Epithelial cell of alveolus of lung (primary cell): ENCODE measurements around the gene APOBR. TPM values are rescaled to one million over a fixed set of nuclear protein-coding genes. Genes with fewer than 3 reads are reported as not detected.

Source experiments
- total RNA-seq: library from RNA; depleted of rRNA; stranded (reverse); fragments of >200 nt; gene quantifications from 2 replicates; pipeline ENCODE4 v1.2.1, GENCODE V29; 2015

The APOBR gene
- not detected in 2 replicates for total RNA-seq

DNA sequence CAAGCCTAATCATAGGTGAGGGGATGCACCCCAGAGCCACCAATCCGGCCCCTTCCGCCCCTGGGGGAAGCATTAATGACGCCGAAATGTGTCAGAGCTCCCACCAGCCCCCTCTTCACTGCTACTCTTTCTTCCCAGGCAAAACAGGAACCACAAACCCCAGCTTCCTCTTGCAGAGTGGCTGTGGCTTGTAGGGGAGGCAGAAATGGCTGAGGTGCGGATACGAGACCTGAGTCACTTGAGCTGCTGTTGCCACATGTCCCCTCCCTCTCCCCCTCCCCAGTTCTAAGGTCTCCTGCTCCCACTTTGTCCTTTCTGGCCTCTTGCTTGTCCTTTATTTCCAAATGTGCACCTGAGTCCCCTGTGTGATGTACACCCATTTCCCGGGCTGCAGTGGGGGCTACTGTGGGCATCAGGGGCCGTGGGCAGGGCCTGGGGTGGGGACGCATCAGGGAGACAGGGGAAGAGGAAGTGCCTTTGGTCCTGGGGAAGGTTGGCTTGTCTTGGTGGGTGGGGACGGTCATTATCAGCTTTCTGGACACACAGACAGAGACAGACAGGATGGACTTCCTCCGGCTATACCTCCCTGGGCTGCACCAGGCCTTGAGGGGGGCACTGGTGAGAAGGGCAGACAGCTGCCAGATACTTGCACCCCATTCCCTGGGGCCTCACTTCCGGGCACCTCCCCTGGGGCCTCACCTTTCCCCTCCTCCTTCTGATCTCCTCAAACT, at the start of gene APOBR:
APOBR (plus strand) TSS at position 523 of the 731 bp plus-strand sequence; CDS start at position 562, 39 bp downstream.

DNA sequence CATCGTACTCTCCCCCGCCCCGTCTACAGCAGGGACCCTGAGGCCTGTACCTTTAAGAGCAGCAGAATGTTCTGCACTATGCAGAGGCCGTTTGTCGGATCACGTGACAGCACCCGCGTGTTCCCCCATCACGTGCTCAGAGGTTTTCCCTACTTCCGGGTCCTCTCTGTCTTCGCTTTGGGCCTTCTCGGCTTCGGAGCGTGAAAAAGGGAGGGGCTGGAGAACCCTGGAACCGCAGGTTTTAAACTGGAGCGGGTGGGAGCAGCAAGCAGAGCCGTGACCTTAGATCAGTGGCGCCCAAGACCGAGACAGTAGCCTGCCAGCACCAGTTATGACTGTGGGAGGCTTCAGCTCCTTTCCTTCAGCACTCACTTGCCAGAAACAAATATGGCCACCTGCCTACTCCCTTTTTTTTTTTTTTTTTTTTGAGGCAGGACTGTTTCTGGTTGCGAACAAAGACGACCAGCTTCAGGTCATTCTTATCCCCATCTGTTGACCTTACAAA, 2.4 kb upstream of the APOBR start, which contains the start of gene CLN3:
CLN3 (minus strand) TSS at position 105 of the 505 bp plus-strand sequence. CDS start 315 bp downstream, outside the sequence.

DNA sequence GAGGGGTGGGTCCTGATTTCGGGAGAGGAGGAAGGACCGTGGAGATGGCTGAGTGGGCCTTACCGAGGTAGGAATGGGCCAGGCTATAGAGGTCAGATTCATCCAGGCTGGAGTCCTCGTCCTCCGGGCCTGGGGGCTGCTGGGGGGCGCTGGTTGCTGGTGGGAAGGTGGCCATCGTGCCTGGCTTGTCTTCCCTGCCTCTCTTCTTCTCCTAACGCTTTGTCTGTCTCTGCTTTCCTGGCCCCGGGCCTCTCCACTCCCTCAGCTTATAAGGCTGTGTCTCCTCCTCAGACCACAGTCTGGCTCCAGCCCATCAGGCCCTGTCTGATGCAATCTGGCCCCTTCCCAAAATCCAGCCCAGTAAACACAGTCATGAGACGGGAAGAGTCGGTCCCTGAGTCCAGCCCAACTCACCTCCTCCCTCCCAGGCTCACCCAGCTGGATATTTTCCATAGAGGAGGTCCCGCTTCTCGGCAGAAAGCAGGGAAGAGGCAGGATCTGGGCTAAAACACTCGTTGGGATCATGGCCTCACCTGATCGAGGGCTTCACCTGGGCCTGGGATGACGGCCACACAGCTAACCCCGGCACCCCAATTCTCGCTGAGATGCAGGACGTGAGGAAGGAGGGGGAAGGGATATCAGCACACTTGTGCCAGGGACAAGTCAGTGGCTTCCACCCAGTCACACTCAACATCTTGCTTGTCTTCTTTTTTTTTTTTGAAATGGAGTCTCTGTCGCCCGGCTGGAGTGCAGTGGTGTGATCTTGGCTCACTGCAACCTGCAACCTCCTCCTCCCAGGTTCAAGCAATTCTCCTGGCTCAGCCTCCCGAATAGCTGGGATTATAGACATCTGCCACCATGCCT, 44.5 kb downstream of the APOBR start, which contains the start of gene NUPR1:
NUPR1 (minus strand) TSS at position 242 of the 864 bp plus-strand sequence; CDS start at position 175, 67 bp downstream.

Other genes starting within 250 kb of the APOBR start
- gene SBK1, start 202.1 kb upstream of the APOBR start, total RNA-seq = under 0.01 and 0.32 TPM in 2 replicates
- not detected in 2 replicates for gene NPIPB6, start 131.1 kb upstream of the APOBR start, total RNA-seq
- 87.5 and 221 TPM in 2 replicates for gene EIF3CL, start 90.8 kb upstream of the APOBR start, total RNA-seq
- gene NPIPB7, start 22.3 kb upstream of the APOBR start, total RNA-seq = not detected in 2 replicates
- 14.0 and 23.6 TPM in 2 replicates for gene CLN3, start 2.6 kb upstream of the APOBR start, total RNA-seq
- gene IL27, start 12.2 kb downstream of the APOBR start, total RNA-seq = not detected in 2 replicates
- gene NUPR1, start 44.3 kb downstream of the APOBR start, total RNA-seq = 12.8 and 21.2 TPM in 2 replicates
- gene SGF29, start 59.3 kb downstream of the APOBR start, total RNA-seq = 10.7 and 16.4 TPM in 2 replicates
- 0.52 and 0.72 TPM in 2 replicates for gene SULT1A2, start 102.4 kb downstream of the APOBR start, total RNA-seq
- gene SULT1A1, start 115.4 kb downstream of the APOBR start, total RNA-seq = 0.96 and 3.6 TPM in 2 replicates
- gene NPIPB8, start 143.4 kb downstream of the APOBR start, total RNA-seq = not detected in 2 replicates
- 171 and 244 TPM in 2 replicates for gene EIF3C, start 216.8 kb downstream of the APOBR start, total RNA-seq